HG02943 (cell line): ENCODE measurements around the gene C16orf86.

ENCODE experiments used
- ATAC-seq: cut with Tn5 transposase; IDR thresholded peaks from one replicate; pipeline ENCODE4 v1.9.1; 2021; ENCODE audit warnings: mild to moderate bottlenecking, low read depth, moderate library complexity; ENCODE audit not compliant: unreplicated experiment

C16orf86 gene

GRCh38 chr16:67653128-67653788 is 13.4 kb upstream of the C16orf86 start:
- ATAC-seq = no peak

- ATAC-seq = no peak
Measured at GRCh38 chr16:67653789-67654402, 12.7 kb upstream of the C16orf86 start.

DNA sequence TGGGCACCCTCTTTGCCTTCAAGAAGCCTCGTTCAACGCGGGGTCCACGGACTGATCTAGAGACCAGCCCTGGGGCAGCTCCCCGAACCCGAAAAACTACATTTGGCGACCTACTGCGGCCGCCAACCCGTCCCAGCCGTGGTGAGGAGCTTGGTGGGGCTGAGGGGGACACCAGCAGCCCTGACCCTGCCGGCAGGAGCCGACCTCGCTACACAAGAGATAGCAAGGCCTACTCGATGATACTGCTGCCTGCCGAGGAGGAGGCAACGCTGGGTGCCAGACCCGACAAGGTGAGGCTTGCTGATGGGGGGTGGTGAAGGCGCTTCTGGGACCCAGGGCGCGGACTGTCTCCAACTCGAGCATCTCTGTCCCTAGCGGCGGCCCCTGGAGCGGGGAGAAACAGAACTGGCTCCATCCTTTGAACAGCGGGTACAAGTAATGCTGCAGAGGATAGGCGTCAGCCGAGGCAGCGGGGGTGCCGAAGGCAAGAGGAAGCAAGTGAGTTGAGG is 12.2 kb upstream of the C16orf86 start:
- ATAC-seq = no peak

GRCh38 chr16:67655363-67655762 is 11.3 kb upstream of the C16orf86 start:
- ATAC-seq = no peak

- no peak for ATAC-seq
Measured at GRCh38 chr16:67656344-67657016, 10.1 kb upstream of the C16orf86 start.

GRCh38 chr16:67657017-67657608 is 9.5 kb upstream of the C16orf86 start:
- no peak for ATAC-seq

DNA sequence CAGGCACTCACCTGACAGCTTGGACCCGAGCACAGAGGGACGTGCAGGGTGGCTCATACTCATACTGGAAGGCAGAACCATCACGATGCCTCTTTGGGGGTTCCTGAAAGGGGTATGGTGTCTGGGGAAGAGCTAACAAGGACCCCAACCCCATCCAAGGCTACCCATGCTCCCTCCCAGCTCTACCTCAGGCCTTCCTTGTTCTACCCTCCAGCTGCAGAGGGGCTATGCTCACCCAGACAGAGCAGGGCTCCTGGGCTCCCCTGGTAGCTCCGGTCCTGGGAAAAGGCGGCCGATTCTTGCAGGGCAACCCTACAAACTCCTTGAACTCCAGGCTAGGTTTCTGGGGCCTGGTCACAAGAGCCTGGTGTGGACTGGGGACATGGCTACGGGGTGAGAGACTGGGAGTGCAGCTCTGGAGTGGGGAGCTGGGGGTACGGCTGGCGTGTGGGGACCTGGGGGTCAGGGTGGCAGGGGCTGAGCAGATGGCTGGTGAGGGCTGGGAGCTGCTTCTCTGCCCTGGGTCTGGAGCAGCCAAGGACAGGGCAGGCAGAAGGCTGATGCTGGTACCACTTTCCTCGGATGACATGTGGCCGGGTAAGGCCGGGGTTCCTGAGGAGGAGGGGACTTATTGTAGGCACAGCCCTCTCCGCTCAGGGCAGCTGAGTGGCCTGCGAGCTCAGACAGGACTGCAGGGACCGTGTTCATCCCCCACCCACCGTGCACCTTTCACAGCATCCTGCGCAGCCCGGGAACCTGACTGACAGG is 8.7 kb upstream of the C16orf86 start:
- no peak for ATAC-seq

GRCh38 chr16:67658849-67659674 is 7.6 kb upstream of the C16orf86 start:
- no peak for ATAC-seq

DNA sequence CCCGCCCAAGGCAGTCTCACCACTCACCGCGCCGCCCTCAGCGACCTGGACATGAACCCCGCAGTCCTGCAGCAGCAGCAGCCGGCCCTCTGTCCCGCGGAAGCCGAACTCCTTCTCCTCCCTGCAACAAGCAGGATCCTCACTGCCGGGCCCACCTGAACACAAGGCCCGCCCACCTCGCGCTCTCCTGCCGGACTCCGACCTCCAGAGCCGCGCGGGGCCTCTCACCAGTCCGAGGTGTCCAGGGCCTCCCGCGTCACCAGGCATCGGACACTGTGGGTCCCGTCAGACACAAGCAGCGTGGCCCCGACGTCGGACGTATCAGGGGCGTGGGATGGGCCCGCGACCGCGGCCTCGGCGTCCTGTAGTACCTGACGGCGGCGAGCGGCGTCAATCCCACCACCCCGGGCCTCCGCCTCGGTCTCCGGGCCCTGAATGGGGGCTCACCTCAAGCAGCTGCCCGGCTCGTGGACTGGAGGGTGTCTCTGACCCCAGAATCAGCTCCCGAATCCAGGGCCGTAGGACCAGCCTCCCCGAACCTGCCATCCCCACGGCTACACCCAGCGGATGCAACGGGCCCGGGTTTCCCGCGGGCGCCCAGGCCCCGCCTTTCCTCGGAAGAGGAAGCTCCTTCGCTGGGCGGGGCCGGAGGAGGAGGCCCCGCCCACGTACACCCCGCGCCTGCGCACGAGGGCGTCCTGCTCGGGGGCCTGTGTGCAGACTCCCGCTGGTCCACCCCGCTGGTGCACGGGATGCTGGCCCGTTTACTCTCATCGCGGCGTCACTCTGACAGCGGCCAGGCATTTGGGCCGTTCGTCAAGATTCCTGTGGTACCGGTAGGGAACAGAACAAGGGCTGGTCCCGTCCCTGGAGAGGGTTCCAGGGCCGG is 6.7 kb upstream of the C16orf86 start, which contains the start of gene ACD:
ACD (minus strand) TSS at position 586 of the 889 bp plus-strand sequence; CDS start at position 546, 40 bp downstream.
- peak; percentile 53 for ATAC-seq

GRCh38 chr16:67660564-67661028 is 6.0 kb upstream of the C16orf86 start, which contains the start of gene PARD6A:
Gene PARD6A, plus strand, starts transcription at chr16:67660960. Its CDS starts 79 bp downstream, at chr16:67661039.
- peak; percentile 75 for ATAC-seq

DNA sequence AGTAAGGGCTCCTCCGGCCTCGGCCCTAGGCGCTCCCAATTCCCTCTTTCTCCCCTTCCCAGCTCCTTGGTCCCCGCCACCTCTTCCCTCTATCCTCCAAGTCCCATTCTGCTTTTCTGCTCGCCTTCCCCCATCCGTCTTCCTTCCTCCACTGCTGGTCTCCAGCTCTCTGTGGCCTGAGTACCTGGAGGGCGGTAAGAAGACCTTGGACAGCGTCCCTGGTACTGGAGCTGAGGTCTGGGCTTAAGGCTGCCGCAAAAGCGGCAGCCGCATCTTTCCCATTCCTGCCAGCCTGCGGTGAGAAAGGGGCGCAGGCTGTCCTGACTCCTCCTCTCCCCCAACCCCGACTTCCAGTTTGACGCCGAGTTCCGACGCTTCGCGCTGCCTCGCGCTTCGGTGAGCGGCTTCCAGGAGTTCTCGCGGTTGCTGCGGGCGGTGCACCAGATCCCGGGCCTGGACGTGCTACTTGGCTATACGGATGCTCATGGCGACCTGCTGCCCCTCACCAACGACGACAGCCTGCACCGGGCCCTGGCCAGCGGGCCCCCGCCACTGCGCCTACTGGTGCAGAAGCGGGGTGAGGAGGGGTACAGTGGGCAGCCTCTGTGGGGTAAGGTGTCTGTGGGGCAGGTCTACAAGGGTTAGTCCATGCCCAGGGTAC is 5.4 kb upstream of the C16orf86 start:
- no peak for ATAC-seq

DNA sequence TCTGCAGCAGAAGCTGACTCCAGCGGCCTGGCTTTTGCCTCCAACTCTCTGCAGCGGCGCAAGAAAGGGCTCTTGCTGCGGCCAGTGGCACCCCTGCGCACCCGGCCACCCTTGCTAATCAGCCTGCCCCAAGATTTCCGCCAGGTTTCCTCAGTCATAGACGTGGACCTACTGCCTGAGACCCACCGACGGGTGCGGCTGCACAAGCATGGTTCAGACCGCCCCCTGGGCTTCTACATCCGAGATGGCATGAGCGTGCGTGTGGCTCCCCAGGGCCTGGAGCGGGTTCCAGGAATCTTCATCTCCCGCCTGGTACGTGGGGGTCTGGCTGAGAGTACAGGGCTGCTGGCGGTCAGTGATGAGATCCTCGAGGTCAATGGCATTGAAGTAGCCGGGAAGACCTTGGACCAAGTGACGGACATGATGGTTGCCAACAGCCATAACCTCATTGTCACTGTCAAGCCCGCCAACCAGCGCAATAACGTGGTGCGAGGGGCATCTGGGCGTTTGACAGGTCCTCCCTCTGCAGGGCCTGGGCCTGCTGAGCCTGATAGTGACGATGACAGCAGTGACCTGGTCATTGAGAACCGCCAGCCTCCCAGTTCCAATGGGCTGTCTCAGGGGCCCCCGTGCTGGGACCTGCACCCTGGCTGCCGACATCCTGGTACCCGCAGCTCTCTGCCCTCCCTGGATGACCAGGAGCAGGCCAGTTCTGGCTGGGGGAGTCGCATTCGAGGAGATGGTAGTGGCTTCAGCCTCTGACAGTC is 4.5 kb upstream of the C16orf86 start:
- ATAC-seq = no peak

DNA sequence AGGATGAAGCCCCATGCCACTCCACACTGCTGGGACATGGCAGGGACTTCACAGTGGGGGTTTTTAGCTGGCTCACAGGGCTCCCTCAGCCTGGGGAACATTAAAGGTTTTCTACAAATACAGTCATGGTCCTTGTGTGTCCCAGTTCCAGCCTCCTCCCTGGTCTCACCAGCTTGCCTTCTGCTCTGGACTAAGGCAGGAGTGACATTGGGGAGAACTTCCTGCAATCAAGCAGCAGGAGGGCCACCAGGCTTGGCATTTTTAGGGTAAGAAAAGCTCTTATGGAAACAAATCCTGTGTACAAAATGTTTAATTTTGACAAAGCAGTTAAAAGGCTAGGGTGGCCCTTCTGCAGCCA is 4.0 kb upstream of the C16orf86 start:
- no peak for ATAC-seq

DNA sequence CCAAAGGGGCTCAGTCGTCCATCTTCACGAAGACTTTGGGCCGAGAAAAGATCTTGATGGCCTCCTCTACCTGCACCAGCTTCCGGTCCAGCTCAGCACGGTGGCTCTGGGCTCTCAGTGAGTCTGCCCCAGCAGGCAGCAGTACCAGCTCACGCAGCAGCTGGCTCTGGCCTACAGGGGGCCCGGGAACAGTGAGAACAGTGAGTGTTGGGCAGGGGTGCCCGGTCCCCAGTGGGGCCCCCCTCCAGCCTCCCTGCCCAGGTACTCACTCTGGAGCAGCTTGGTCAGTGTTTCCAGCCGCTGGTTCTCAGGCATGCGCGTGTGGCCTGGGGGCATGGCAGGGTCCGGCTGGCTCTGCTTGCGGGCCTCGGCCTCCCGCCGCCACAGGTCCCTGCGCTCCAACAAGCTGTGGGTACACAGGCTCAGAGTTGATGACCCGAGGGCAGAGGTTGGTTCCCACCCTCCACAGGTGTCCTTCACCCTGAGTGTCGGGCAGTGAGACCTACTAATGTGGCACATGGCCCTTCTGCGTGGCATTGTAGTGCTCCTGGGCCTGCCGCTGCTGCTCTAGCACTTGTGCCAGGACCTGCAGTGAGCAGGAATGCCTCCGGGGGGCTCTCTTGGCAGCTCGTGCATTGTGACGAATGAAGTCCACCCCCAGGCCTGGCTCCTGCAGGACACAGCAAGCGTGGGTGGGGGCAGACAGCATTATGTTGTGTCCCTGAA is 3.3 kb upstream of the C16orf86 start:
- no peak for ATAC-seq

DNA sequence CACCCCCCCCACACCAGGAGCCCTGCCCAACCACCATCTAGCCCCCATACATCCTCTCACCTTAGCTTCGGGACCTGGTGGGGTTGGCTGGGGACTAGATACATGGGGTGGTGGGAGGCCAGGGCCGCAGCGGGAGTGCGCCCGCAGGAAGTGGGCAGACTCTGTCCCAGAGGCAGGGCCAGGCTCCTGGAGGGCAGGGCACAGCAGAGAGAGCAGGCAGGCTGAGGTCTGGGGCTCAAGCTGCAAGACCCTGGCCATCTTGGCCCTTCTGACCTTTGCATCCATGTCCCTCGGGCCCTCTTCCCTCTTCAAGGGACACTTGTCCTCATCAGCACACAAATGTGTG is 2.8 kb upstream of the C16orf86 start:
- no peak for ATAC-seq

- no peak for ATAC-seq
Measured at GRCh38 chr16:67664258-67664657, 2.4 kb upstream of the C16orf86 start.

GRCh38 chr16:67664871-67665270 is 1.7 kb upstream of the C16orf86 start:
- no peak for ATAC-seq
